GM12878 (cell line): ENCODE data around the gene LRSAM1. TPM values are rescaled to one million over a fixed set of nuclear protein-coding genes. Genes with fewer than 3 reads are reported as not detected.

Experiments used
- ATF3 ChIP-seq: IDR thresholded peaks from 2 replicates; pipeline ENCODE4 v1.6.1; 2011; ENCODE audit warnings: low read depth, mild to moderate bottlenecking, low read length, moderate library complexity, borderline replicate concordance; ENCODE audit errors: extremely low read depth
- BHLHE40 ChIP-seq, 2 experiments: fragments of 450-650 bp in 1 of 2; IDR thresholded peaks; 2 replicates each; pipeline ENCODE4 v1.6.1; 2011 to 2017; ENCODE audit warnings: low read depth in 2 of 2, borderline replicate concordance in 1 of 2, improper control_type of control experiment in 1 of 2, low read length in 1 of 2, mild to moderate bottlenecking in 1 of 2
- CUX1 ChIP-seq: IDR thresholded peaks from 2 replicates; pipeline ENCODE4 v1.6.1; 2012; ENCODE audit warnings: improper control_type of control experiment, low read depth, low read length; ENCODE audit not compliant: insufficient replicate concordance
- IRF3 ChIP-seq: fragments of 450-650 bp; IDR thresholded peaks from 2 replicates; pipeline ENCODE4 v1.6.1; 2014; ENCODE audit warnings: mild to moderate bottlenecking
- IRF5 ChIP-seq: fragments of 450-650 bp; IDR thresholded peaks from 2 replicates; pipeline ENCODE4 v1.6.1; 2017; ENCODE audit warnings: borderline replicate concordance
- NFIC ChIP-seq: IDR thresholded peaks from 2 replicates; pipeline ENCODE4 v1.6.1; 2012; ENCODE audit warnings: low read depth, mild to moderate bottlenecking, inconsistent platforms, low read length, moderate library complexity
- NFYB ChIP-seq: IDR thresholded peaks from 2 replicates; pipeline ENCODE4 v1.6.1; 2011; ENCODE audit warnings: low read depth, mild to moderate bottlenecking, low read length, improper control_type of control experiment, moderate library complexity; ENCODE audit not compliant: insufficient read depth
- PKNOX1 ChIP-seq: fragments of 450-650 bp; IDR thresholded peaks from 2 replicates; pipeline ENCODE4 v1.6.1; 2016; ENCODE audit warnings: mild to moderate bottlenecking
- RAD51 ChIP-seq: fragments of 450-650 bp; IDR thresholded peaks from 2 replicates; pipeline ENCODE4 v1.6.1; 2016; ENCODE audit warnings: moderate library complexity, mild to moderate bottlenecking, inconsistent platforms
- RELA ChIP-seq: fragments of 450-650 bp; IDR thresholded peaks from 2 replicates; pipeline ENCODE4 v1.8.0; 2014; ENCODE audit warnings: borderline replicate concordance; ENCODE audit not compliant: partially characterized antibody
- SKIL ChIP-seq: fragments of 450-650 bp; IDR thresholded peaks from 2 replicates; pipeline ENCODE4 v1.6.1; 2017; ENCODE audit warnings: mild to moderate bottlenecking, low read depth, inconsistent platforms; ENCODE audit not compliant: poor library complexity, severe bottlenecking
- TAF1 ChIP-seq: IDR thresholded peaks from 2 replicates; pipeline ENCODE4 v1.6.1; 2011; ENCODE audit warnings: mild to moderate bottlenecking, low read depth, low read length, borderline replicate concordance
- TCF12 ChIP-seq: IDR thresholded peaks from 2 replicates; pipeline ENCODE4 v1.6.1; 2011; ENCODE audit warnings: low read depth, mild to moderate bottlenecking, low read length
- ZNF217 ChIP-seq: fragments of 450-650 bp; IDR thresholded peaks from 2 replicates; pipeline ENCODE4 v1.6.1; 2017; ENCODE audit warnings: antibody characterized with exemption, mild to moderate bottlenecking
- ZNF274 ChIP-seq: IDR thresholded peaks from one replicate; pipeline ENCODE4 v1.8.0; 2011; ENCODE audit not compliant: insufficient read length, insufficient read depth
- ZSCAN29 ChIP-seq: fragments of 450-650 bp; IDR thresholded peaks from 2 replicates; pipeline ENCODE4 v1.6.1; 2017; ENCODE audit warnings: mild to moderate bottlenecking, moderate library complexity
- ZZZ3 ChIP-seq: IDR thresholded peaks from 2 replicates; pipeline ENCODE4 v1.6.1; 2011; ENCODE audit warnings: low read depth; ENCODE audit not compliant: control insufficient read depth, insufficient read length
- polyA plus RNA-seq, 11 experiments: library from polyadenylated mRNA; depleted of rRNA in 4 of 11; unstranded in 6 of 11; stranded (reverse) in 5 of 11; fragments of >200 nt; fragmentation: Nextera tagmentation in 4 of 11; fragmentation: Illumina TruSeq in 1 of 11; extraction: Ambion mirVana in 4 of 11; extraction: Trizol in 1 of 11; gene quantifications; 1 replicate in 1 of 11; 2 replicates in 10 of 11; pipeline versions ENCODE4 v1.2.1 to v1.2.3, GENCODE V29; 2011 to 2016; ENCODE audit warnings: inconsistent platforms in 2 of 11, missing spikeins in 2 of 11, low read depth in 1 of 11
- total RNA-seq, 4 experiments: library from RNA; depleted of rRNA in 3 of 4; stranded (reverse); fragments of >200 nt in 3 of 4; fragmentation: Illumina TruSeq in 1 of 4; extraction: Trizol in 1 of 4; gene quantifications; 2 replicates each; pipeline versions ENCODE4 v1.2.1 to v1.2.3, GENCODE V29; 2013 to 2021

LRSAM1 gene
- total and polyA plus RNA-seq, 10 of the 15 experiments (the other 5 are each of a cell fraction or from before 2014, with no cell fraction given): 0.14 to 23.4 (median 11.7) TPM

- peak; percentile 14 for TF ChIP-seq CUX1
- peak; percentile 94 for TF ChIP-seq IRF5
- no peak for TF ChIP-seq ZNF217
- peak; percentile 85 for TF ChIP-seq ZSCAN29
- TF ChIP-seq ZZZ3: no peak
- TF ChIP-seq NFYB: no peak
- TF ChIP-seq IRF3: peak; percentile 17; the same call in 1 of the 2 replicates
- no peak for TF ChIP-seq RAD51
- peak; percentile 100 for TF ChIP-seq TAF1
- no peak for TF ChIP-seq ZNF274
- peak; percentile 69; the same call in 1 of the 2 replicates for TF ChIP-seq PKNOX1
- peak; percentile 77 for TF ChIP-seq RELA
- TF ChIP-seq TCF12: peak; percentile 94
- TF ChIP-seq NFIC: no peak
- TF ChIP-seq SKIL: no peak
- no peak for TF ChIP-seq ATF3
- TF ChIP-seq BHLHE40 (IDR thresholded peaks at IDR 0.05; ENCODE audit: borderline replicate concordance in 1 of 2, low read depth in 2 of 2, low read length in 1 of 2): peak; percentile 47 to 60; a peak in 3 of 4 replicates
These were observed at the start of gene LRSAM1, which contains the start of gene RPL12 (continued) for GRCh38 chr9:127450830-127451607.
